ENCODE data around the gene AKAP1.

GRCh38 chr17:57145347-57145746, 60.3 kb downstream of the AKAP1 start:
- TF ChIP-seq ZFX (IDR thresholded peaks at IDR 0.05) (no peak), CTCF (conservative IDR thresholded peaks at IDR 0.05) (no peak)
